Natural killer cell (primary cell): ENCODE measurements around the gene SLC31A2. TPM values are rescaled to one million over a fixed set of nuclear protein-coding genes. Genes with fewer than 3 reads are reported as not detected.

ENCODE experiments used
- ATAC-seq, 3 donors: fragments of 150-1000 bp in 2 of 3; fragments of 200-7000 bp in 1 of 3; cut with Tn5 transposase; 1 replicate in 1 of 3; 2 replicates in 2 of 3; pipeline ENCODE4 v1.10.0; 2021; ENCODE audit warnings: mild to moderate bottlenecking in 2 of 3, moderate library complexity in 2 of 3
- DNase-seq, 2 donors: peaks; one replicate each; pipeline versions ENCODE4 v3.0.0 to v3.0.0-alpha.2; 2013 to 2021; ENCODE audit warnings: mixed read lengths in 1 of 2
- H3K27ac ChIP-seq: one replicate; pipeline ENCODE4 v1.5.1; 2013; ENCODE audit warnings: mild to moderate bottlenecking, low read length
- H3K27me3 ChIP-seq: one replicate; pipeline ENCODE4 v1.6.1; 2013; ENCODE audit warnings: low read length; ENCODE audit not compliant: control insufficient read depth, insufficient read depth
- H3K36me3 ChIP-seq: one replicate; pipeline ENCODE4 v1.6.1; 2013; ENCODE audit warnings: low read length; ENCODE audit not compliant: control insufficient read depth, insufficient read depth
- H3K4me1 ChIP-seq: one replicate; pipeline ENCODE4 v1.6.1; 2013; ENCODE audit warnings: low read length; ENCODE audit not compliant: control insufficient read depth, insufficient read depth
- H3K4me3 ChIP-seq: one replicate; pipeline ENCODE4 v1.5.1; 2013; ENCODE audit warnings: low read length
- H3K9me3 ChIP-seq: one replicate; pipeline ENCODE4 v1.6.1; 2013; ENCODE audit warnings: low read length; ENCODE audit not compliant: control insufficient read depth, insufficient read depth
- H3K27ac Mint-ChIP-seq, 2 donors: one replicate each; pipeline ENCODE4 v1.8.0; 2022; ENCODE audit warnings: mild to moderate bottlenecking in 2 of 2, mixed read lengths in 2 of 2, moderate library complexity in 1 of 2
- H3K27me3 Mint-ChIP-seq, 2 donors: one replicate each; pipeline ENCODE4 v1.8.0; 2022; ENCODE audit warnings: low read depth in 2 of 2, mixed read lengths in 2 of 2
- H3K36me3 Mint-ChIP-seq: one replicate; pipeline ENCODE4 v1.8.0; 2022; ENCODE audit warnings: mixed read lengths
- H3K4me1 Mint-ChIP-seq, 2 donors: one replicate each; pipeline ENCODE4 v1.8.0; 2022; ENCODE audit warnings: mixed read lengths in 2 of 2
- H3K4me3 Mint-ChIP-seq: one replicate; pipeline ENCODE4 v1.8.0; 2022; ENCODE audit warnings: mild to moderate bottlenecking, moderate library complexity, mixed read lengths
- H3K9me3 Mint-ChIP-seq, 2 donors: one replicate each; pipeline ENCODE4 v1.8.0; 2022; ENCODE audit warnings: mixed read lengths in 2 of 2
- WGBS: methylation state at CpG from one replicate; pipeline ENCODE4 v1.1.7; 2013; ENCODE audit warnings: missing lambda C conversion rate; ENCODE audit not compliant: insufficient coverage; 5-methylcytosine and 5-hydroxymethylcytosine counted together
- intact Hi-C: fragments of 100-400 bp; cut with micrococcal nuclease; formaldehyde crosslinking; loops from one replicate; pipeline ENCODE4 v1.14.2; 2022
- total RNA-seq, 4 donors: library from RNA; stranded (reverse); fragments of 120-200 nt in 1 of 4; gene quantifications; one replicate each; pipeline versions ENCODE4 v1.2.3 to v1.2.4, GENCODE V29; 2013 to 2022
- TF ChIP-seq, protein P1 (sequence below): fragments of 200-600 bp; IDR thresholded peaks from one replicate; pipeline ENCODE4 v1.8.0; 2022; ENCODE audit warnings: antibody characterized with exemption

Gene SLC31A2
- total RNA-seq, 3 donors from 2014 or later (not counting 1 experiment from before 2014, with no cell fraction given): 4.9 to 7.9 (median 6.0) TPM

DNA sequence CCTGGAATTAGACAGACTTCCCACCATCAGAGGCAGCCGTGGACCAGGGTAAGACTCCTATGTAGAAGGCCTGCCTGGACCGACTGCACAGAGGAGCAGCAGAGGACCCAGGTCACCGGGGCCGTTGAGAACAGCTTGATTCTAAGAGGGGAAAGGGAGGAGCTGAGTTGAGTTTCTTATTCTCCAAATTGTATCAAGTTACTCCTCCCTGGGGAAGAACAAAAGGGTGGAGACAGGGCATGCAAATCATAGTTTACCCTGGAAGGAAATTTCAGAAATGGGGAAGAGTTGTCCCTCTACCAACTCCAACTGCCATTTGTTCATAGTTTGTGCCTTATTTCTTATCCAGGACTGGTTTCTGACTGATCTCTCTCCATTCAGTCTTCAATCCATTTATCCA lies 20.9 kb upstream of the SLC31A2 start:
- Mint-ChIP-seq H3K4me1 (no peaks in the 10 kb centered on the region), H3K36me3 (no peaks in the 10 kb centered on the region), H3K4me3 (no peak overlapping the region), H3K27me3 (peaks cover 27 to 41% of the 10 kb centered on the region in 2 donors), H3K9me3 (no peaks in the 10 kb centered on the region), H3K27ac (no peak overlapping the region)
- 63% methylated on average over 4 of the region's 4 CpGs for WGBS
- intact Hi-C loops: no loop called here
- H3K4me3 ChIP-seq: no peak overlapping the region
- no peaks in the 10 kb centered on the region for H3K36me3 ChIP-seq
- TF ChIP-seq, protein P1, sequence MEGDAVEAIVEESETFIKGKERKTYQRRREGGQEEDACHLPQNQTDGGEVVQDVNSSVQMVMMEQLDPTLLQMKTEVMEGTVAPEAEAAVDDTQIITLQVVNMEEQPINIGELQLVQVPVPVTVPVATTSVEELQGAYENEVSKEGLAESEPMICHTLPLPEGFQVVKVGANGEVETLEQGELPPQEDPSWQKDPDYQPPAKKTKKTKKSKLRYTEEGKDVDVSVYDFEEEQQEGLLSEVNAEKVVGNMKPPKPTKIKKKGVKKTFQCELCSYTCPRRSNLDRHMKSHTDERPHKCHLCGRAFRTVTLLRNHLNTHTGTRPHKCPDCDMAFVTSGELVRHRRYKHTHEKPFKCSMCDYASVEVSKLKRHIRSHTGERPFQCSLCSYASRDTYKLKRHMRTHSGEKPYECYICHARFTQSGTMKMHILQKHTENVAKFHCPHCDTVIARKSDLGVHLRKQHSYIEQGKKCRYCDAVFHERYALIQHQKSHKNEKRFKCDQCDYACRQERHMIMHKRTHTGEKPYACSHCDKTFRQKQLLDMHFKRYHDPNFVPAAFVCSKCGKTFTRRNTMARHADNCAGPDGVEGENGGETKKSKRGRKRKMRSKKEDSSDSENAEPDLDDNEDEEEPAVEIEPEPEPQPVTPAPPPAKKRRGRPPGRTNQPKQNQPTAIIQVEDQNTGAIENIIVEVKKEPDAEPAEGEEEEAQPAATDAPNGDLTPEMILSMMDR: no peak
- DNase-seq: no peak
- H3K27ac ChIP-seq: no peak overlapping the region
- no peak for ATAC-seq
- H3K27me3 ChIP-seq: peaks cover 5% of the 10 kb centered on the region
- H3K9me3 ChIP-seq: no peaks in the 10 kb centered on the region
- H3K4me1 ChIP-seq: no peaks in the 10 kb centered on the region

GRCh38 chr9:113131689-113132151 lies 19.1 kb upstream of the SLC31A2 start:
- no peak for DNase-seq
- Mint-ChIP-seq H3K27ac (no peak overlapping the region), H3K27me3 (peaks cover 28 to 52% of the 10 kb centered on the region in 2 donors), H3K4me1 (no peaks in the 10 kb centered on the region), H3K4me3 (no peak overlapping the region), H3K36me3 (no peaks in the 10 kb centered on the region), H3K9me3 (no peaks in the 10 kb centered on the region)
- no peaks in the 10 kb centered on the region for H3K9me3 ChIP-seq
- H3K4me1 ChIP-seq: no peaks in the 10 kb centered on the region
- H3K27me3 ChIP-seq: peaks cover 5% of the 10 kb centered on the region
- WGBS: 25% methylated on average over 3 of the region's 3 CpGs
- no peak overlapping the region for H3K4me3 ChIP-seq
- H3K36me3 ChIP-seq: no peaks in the 10 kb centered on the region
- no peak overlapping the region for H3K27ac ChIP-seq
- no peak for ATAC-seq
- intact Hi-C loops: no loop called here
- TF ChIP-seq, protein P1: no peak

DNA sequence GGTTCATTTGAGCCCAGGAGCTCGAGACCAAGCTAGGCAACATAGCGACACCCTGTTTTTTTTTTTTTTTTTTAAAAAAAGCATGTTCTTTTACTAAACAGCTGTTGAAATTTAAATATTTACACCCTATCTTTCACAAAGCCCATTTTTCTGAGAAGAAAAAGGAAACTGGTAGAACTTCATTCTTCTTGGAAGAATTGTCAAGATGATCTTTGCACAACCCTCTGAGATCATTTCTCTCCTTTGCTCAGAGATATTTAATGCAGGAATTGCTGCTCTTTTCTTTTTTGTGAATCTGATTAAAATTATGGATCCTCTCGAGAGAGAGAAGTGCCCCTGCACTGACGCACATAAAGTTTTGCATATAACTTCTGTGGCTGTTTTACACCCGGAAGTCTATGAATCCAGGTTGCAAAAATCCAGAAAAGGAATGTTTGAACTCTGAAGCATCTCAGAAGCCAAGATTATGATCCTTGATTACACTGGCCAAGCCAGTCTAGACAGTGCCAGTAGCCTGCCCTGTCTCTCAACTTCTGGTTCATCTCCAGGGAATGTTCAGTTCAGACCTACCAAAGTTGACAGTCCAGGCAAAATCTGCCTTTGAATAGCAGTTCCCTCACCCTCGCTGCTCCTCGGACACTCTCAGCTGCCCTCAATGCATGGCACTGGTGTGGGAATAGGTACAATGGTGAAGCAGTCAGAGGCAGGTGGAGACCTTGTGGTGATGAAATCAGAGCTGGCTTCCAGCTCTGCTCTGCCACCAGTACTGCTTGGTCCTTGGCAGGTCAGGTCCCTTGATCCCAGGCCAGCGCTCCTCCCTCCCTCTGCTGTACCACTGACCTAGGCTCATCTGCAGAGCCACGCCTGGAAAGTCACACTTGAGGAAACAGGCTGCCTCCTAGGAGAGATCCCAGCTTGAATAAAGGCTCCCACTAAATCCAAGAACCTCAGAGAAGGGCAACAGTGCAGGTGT lies 13.3 kb upstream of the SLC31A2 start:
- no peaks in the 10 kb centered on the region for H3K9me3 Mint-ChIP-seq
- no peak overlapping the region for H3K4me3 Mint-ChIP-seq
- H3K27me3 Mint-ChIP-seq: peaks cover 17 to 43% of the 10 kb centered on the region in 2 donors
- ATAC-seq (no peak), DNase-seq (no peak)
- H3K4me3 ChIP-seq: no peak overlapping the region
- 69% methylated on average over 8 of the region's 9 CpGs for WGBS
- H3K9me3 ChIP-seq: no peaks in the 10 kb centered on the region
- no peaks in the 10 kb centered on the region for H3K4me1 ChIP-seq
- intact Hi-C loops: no loop called here
- H3K36me3 ChIP-seq: no peaks in the 10 kb centered on the region
- H3K4me1 Mint-ChIP-seq: no peaks in the 10 kb centered on the region
- TF ChIP-seq, protein P1: no peak
- no peak overlapping the region for H3K27ac ChIP-seq
- no peaks in the 10 kb centered on the region for H3K36me3 Mint-ChIP-seq
- no peaks in the 10 kb centered on the region for H3K27me3 ChIP-seq
- H3K27ac Mint-ChIP-seq: no peak overlapping the region
